ENCODE results near the gene ATP5MC2.

GRCh38 chr12:53626702-53627169 lies 49.1 kb downstream of the ATP5MC2 start:
- TF ChIP-seq EZH2 (IDR thresholded peaks at IDR 0.05; ENCODE audit: insufficient read depth, poor library complexity, severe bottlenecking) (no peak), EZH2phosphoT487 (IDR thresholded peaks at IDR 0.05; ENCODE audit: insufficient read depth, low read depth) (no peak)
